Measurements from ENCODE around the gene RFTN1.

DNA sequence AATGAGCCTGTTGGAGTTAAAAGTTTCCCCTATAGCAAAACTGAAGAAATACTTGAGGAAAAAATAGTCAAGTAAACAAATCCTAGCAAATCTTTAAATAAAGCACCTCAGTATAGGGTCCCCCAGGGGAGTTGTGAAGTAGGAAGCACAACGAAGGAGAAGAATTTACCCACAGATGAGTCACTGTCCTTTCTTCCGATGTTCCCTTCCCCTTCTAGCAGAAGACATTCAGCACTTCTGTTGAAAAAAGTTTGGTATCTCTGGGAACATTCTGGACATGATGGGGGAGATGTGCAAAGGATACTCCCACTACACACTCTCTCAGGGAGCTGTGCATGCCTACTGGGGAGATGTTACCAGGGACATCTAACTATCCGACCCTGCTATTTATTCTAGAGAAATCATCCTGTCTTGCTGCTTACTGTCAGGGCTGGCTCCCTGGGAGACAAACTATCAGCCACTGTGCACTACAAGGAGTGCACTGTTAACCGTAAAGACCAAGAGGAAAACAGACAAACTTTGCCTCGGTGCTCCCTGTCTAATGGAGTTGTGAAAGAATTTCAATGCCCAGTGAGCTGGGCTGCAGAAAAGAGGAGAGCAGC is 93.8 kb downstream of the RFTN1 start:
- TF ChIP-seq CTCF (conservative IDR thresholded peaks at IDR 0.05; ENCODE audit: low read length) (no peak), EZH2phosphoT487 (IDR thresholded peaks at IDR 0.05; ENCODE audit: borderline replicate concordance, low read depth, low read length) (no peak)

Measured in OCI-LY7 (cell line).